Esophagus squamous epithelium (tissue), 4 donors: ENCODE results near the gene CHCHD3.

Experiments
- POLR2A ChIP-seq, 4 donors: fragments of 450-650 bp; IDR thresholded peaks; one replicate each; pipeline ENCODE4 v1.6.1; 2017; ENCODE audit warnings: antibody characterized with exemption in 4 of 4, mild to moderate bottlenecking in 4 of 4, moderate library complexity in 3 of 4
- TF ChIP-seq, protein P1 (sequence below), 6 experiments: fragments of 450-650 bp in 4 of 6; fragments of 200-600 bp in 2 of 6; sonication (generic) in 2 of 6; IDR thresholded peaks; one replicate each; pipeline ENCODE4 v1.5.1; 2016 to 2019; ENCODE audit warnings: antibody characterized with exemption in 6 of 6, mild to moderate bottlenecking in 4 of 6, moderate library complexity in 4 of 6

DNA sequence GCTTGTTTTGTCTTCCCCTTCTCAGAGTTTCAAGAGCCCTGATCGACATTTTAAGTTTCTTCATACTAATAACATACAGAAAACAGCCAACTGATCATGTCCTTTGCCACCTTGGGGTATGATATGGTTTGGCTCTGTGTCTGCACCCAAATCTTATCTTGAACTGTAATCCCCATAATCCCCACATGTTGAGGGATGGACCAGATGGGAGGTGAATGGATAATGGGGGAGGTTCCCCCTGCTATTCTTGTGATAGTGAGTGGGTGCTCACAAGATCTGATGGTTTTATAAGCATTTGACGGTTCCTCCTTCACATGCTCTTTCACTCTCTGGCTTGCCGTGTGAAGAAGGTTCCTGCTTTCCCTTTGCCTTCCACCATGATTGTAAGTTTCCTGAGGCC, 190.3 kb downstream of the CHCHD3 start:
- TF ChIP-seq, protein P1, sequence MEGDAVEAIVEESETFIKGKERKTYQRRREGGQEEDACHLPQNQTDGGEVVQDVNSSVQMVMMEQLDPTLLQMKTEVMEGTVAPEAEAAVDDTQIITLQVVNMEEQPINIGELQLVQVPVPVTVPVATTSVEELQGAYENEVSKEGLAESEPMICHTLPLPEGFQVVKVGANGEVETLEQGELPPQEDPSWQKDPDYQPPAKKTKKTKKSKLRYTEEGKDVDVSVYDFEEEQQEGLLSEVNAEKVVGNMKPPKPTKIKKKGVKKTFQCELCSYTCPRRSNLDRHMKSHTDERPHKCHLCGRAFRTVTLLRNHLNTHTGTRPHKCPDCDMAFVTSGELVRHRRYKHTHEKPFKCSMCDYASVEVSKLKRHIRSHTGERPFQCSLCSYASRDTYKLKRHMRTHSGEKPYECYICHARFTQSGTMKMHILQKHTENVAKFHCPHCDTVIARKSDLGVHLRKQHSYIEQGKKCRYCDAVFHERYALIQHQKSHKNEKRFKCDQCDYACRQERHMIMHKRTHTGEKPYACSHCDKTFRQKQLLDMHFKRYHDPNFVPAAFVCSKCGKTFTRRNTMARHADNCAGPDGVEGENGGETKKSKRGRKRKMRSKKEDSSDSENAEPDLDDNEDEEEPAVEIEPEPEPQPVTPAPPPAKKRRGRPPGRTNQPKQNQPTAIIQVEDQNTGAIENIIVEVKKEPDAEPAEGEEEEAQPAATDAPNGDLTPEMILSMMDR (IDR thresholded peaks at IDR 0.05) = no peak
- no peak for TF ChIP-seq POLR2A (IDR thresholded peaks at IDR 0.05)
